ENCODE results near the gene DDX49. TPM values are rescaled to one million over a fixed set of nuclear protein-coding genes. Genes with fewer than 3 reads are reported as not detected.
A peak's percentile ranks its signal among the peaks of the same experiment; 100 is the strongest.

Gene DDX49
- total and polyA plus RNA-seq, 9 of the 15 experiments (the other 6 are each of a cell fraction or from before 2014, with no cell fraction given), result 1.1 to 113 (median 45.7) TPM

DNA sequence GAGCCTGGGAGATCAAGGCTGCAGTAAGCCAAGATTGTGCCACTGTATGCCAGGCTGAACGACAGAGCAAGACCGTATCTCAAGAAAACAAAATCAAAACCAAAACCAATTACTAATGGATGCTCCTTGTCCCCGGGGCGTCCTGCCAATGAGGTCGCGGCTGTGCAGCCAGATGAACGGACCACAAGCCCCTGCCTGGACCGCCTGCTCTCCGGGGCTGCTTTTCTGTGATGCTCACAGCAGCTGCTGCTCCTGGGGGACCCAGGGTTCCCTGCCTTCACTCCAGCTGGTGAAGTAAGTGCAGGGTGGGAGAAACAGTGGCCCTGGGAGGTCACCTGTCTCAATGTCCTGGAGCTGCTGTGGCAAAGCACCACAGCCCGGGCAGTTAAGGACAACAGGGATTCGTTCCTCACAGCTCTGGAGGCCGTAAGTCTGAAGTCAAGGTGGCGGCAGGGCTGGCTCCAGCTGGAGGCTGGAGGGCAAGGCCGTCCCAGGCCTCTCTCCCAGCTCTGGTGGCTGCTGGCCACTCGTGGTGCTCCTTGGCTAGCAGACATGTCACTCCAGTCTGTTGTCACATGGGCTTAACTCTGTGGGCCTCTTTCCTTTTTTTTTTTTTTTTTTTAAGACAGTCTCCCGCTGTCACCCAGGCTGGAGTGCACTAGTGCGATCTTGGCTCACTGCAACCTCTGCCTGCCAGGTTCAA lies 10.4 kb upstream of the DDX49 start:
- POLR2A ChIA-PET, result interaction anchor here (0.6 to 4.4 kb wide), 7 partner anchors 8 to 75 kb away, joined by 3 to 37 read pairs (median 4); partner anchors contain the start of genes COPE and DDX49
- Histone ChIP-seq H3K9me3 (replicated peaks; ENCODE audit: control insufficient read depth, insufficient read depth, low read depth, low read length) (no peaks in the 10 kb centered on the region), H4K20me1 (replicated peaks; ENCODE audit: control insufficient read depth, insufficient read depth, low read length) (peaks cover 5% of the 10 kb centered on the region; the same call in 1 of the 2 replicates), H3K4me2 (ENCODE audit: insufficient read depth, low read length) (no peak overlapping the region), H2AFZ (ENCODE audit: low read depth, low read length) (no peak overlapping the region), H3K9me1 (ENCODE audit: control insufficient read depth, insufficient read depth, low read length) (no peaks in the 10 kb centered on the region), H3K9ac (ENCODE audit: insufficient read depth in 1 of 2, low read depth in 2 of 2, low read length in 2 of 2) (no peak overlapping the region), H3K36me3 (ENCODE audit: control insufficient read depth, insufficient read depth, low read length) (peaks cover 77% of the 10 kb centered on the region; the same call in 2 of the 3 replicates), H3K4me1 (replicated peaks in 1 of 2; ENCODE audit: control insufficient read depth in 2 of 2, insufficient read depth in 2 of 2, low read length in 2 of 2) (peaks cover 0 to 51% of the 10 kb centered on the region in 2 experiments; a peak in 2 of 5 replicates), H3K27ac (ENCODE audit: extremely low read depth, low read depth, low read length) (no peak overlapping the region), H3K79me2 (ENCODE audit: control insufficient read depth, insufficient read depth, low read length) (peaks cover 10% of the 10 kb centered on the region; the same call in 2 of the 3 replicates), H3K27me3 (ENCODE audit: control insufficient read depth in 2 of 2, insufficient read depth in 2 of 2, low read length in 2 of 2) (no peaks in the 10 kb centered on the region), H3K4me3 (no peak overlapping the region)
- CTCF ChIA-PET (ENCODE audit: low intra/inter-chr PET ratio), result no interaction called here
- BruUV-seq (replicated peaks), result TSS peak; percentile 25
- in situ Hi-C loops (cut with MboI) (no loop called here), intact Hi-C loops (cut with micrococcal nuclease) (no loop called here)
- DNase-seq (ENCODE audit: extremely low read depth in 1 of 4, low spot score in 3 of 4), result no peak
- WGBS (ENCODE audit: insufficient coverage, low coverage, missing lambda C conversion rate), result 87% methylated on average over 16 of the region's 17 CpGs
- TF ChIP-seq ZNF24 (IDR thresholded peaks at IDR 0.05) (no peak), POLR2G (IDR thresholded peaks at IDR 0.05; ENCODE audit: low read depth, low read length) (peak; percentile 40)
- no peak for FAIRE-seq
- ATAC-seq, result no peak

DNA sequence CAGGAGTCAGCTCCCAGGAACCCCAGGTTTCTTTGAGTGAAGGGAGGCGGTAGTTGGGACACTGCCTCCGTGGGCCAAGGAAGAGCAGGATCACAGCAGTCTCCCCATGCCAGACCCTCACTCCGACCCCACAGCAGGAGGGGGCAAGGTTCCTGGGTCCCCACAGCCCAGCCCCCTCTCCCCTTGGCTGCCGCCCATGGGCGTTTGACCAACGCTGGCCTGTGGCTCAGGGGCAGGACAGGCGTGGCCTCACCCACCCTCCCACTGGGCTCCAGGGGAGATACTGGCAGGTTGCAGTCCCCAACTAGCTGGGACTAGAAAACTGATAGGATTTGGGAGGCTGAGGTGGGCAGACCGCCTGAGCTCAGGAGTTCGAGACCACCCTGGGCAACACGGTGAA lies 9.5 kb upstream of the DDX49 start:
- Histone ChIP-seq H3K9me1 (ENCODE audit: control insufficient read depth, insufficient read depth, low read length) (no peaks in the 10 kb centered on the region), H3K4me1 (replicated peaks in 1 of 2; ENCODE audit: control insufficient read depth in 2 of 2, insufficient read depth in 2 of 2, low read length in 2 of 2) (peaks cover 0 to 43% of the 10 kb centered on the region in 2 experiments; a peak in 2 of 5 replicates), H3K9me3 (replicated peaks; ENCODE audit: control insufficient read depth, insufficient read depth, low read depth, low read length) (no peaks in the 10 kb centered on the region), H3K27me3 (ENCODE audit: control insufficient read depth in 2 of 2, insufficient read depth in 2 of 2, low read length in 2 of 2) (no peaks in the 10 kb centered on the region), H3K4me2 (ENCODE audit: insufficient read depth, low read length) (no peak overlapping the region), H3K79me2 (ENCODE audit: control insufficient read depth, insufficient read depth, low read length) (peaks cover 16% of the 10 kb centered on the region; the same call in 2 of the 3 replicates), H3K4me3 (no peak overlapping the region), H2AFZ (ENCODE audit: low read depth, low read length) (no peak overlapping the region), H3K9ac (ENCODE audit: insufficient read depth in 1 of 2, low read depth in 2 of 2, low read length in 2 of 2) (0 out of 4 replicates have a peak overlapping the region, but pooled peaks of 1 of the 2 experiments have one; percentile 20), H4K20me1 (replicated peaks; ENCODE audit: control insufficient read depth, insufficient read depth, low read length) (no peaks in the 10 kb centered on the region; the same call in 1 of the 2 replicates), H3K27ac (ENCODE audit: extremely low read depth, low read depth, low read length) (no peak overlapping the region), H3K36me3 (ENCODE audit: control insufficient read depth, insufficient read depth, low read length) (peaks cover 75% of the 10 kb centered on the region; the same call in 2 of the 3 replicates)
- TF ChIP-seq RBFOX2 (IDR thresholded peaks at IDR 0.05; ENCODE audit: low read depth, low read length) (peak; percentile 29; the same call in 1 of the 2 replicates), POLR2G (IDR thresholded peaks at IDR 0.05; ENCODE audit: low read depth, low read length) (peak; percentile 42; the same call in 1 of the 2 replicates), U2AF1 (optimal IDR thresholded peaks at IDR 0.05; ENCODE audit: low read depth, low read length) (no peak)
- in situ Hi-C loops (cut with MboI) (no loop called here), intact Hi-C loops (cut with micrococcal nuclease) (no loop called here)
- DNase-seq (ENCODE audit: extremely low read depth in 1 of 4, low spot score in 3 of 4) (no peak), FAIRE-seq (no peak), ATAC-seq (no peak)
- POLR2A ChIA-PET, result interaction anchor here (0.6 to 4.4 kb wide), 3 partner anchors 8 to 1477 kb away, joined by 3 to 37 read pairs (median 5); partner anchors contain the start of genes COPE and DDX49
- no TSS peak for BruUV-seq (replicated peaks)
- CTCF ChIA-PET (ENCODE audit: low intra/inter-chr PET ratio), result no interaction called here
- 88% methylated on average over 9 of the region's 10 CpGs for WGBS (ENCODE audit: insufficient coverage, low coverage, missing lambda C conversion rate)

Measured in K562 (cell line).